Panc1 (cell line): ENCODE measurements around the gene NUDT3. TPM values are rescaled to one million over a fixed set of nuclear protein-coding genes. Genes with fewer than 3 reads are reported as not detected.

Source experiments
- ATAC-seq: fragments of 200-7000 bp; cut with Tn5 transposase; 2 replicates; pipeline ENCODE4 v1.9.1; 2020; ENCODE audit warnings: mild to moderate bottlenecking, moderate library complexity
- BruUV-seq: library from RNA; stranded (reverse); fragments of 400-500 nt; replicated peaks from 2 replicates; lab custom pipeline; 2021; lab: Mats Ljungman, UMichigan
- CTCF ChIA-PET: fragments of 300-600 bp; sonication (Branson Sonifier 250); formaldehyde crosslinking; loops from one replicate; lab custom pipeline; 2022; ENCODE audit warnings: antibody characterized with exemption; lab: Charles Lee
- POLR2A ChIA-PET: fragments of 300-600 bp; sonication (Branson Sonifier 250); formaldehyde crosslinking; loops from one replicate; lab custom pipeline; 2022; ENCODE audit warnings: antibody characterized with exemption; lab: Charles Lee
- DNase-seq: peaks from one replicate; pipeline ENCODE4 v3.0.0-alpha.2; 2010; ENCODE audit warnings: low read depth, low spot score
- H3K27ac ChIP-seq: 2 replicates; pipeline ENCODE4 v1.5.1; 2011; ENCODE audit warnings: mild to moderate bottlenecking, low read length, inconsistent platforms
- H3K27me3 ChIP-seq: fragments of 200-500 bp; sonication (Bioruptor generic); 2 replicates; pipeline ENCODE4 v1.6.0; 2014; ENCODE audit warnings: low read length, inconsistent platforms; ENCODE audit not compliant: control insufficient read depth, insufficient read depth
- H3K36me3 ChIP-seq: fragments of 200-500 bp; sonication (Bioruptor generic); 2 replicates; pipeline ENCODE4 v1.5.1; 2014; ENCODE audit warnings: inconsistent platforms, mild to moderate bottlenecking, low read length, moderate library complexity; ENCODE audit not compliant: control insufficient read depth, insufficient read depth
- H3K4me1 ChIP-seq: 2 replicates; pipeline ENCODE4 v1.5.1; 2011; ENCODE audit warnings: inconsistent platforms, mild to moderate bottlenecking, low read length, moderate library complexity; ENCODE audit not compliant: control insufficient read depth, insufficient read depth
- H3K4me3 ChIP-seq, 2 experiments: 2 replicates each; pipeline ENCODE4 v1.5.1; 2011 to 2012; ENCODE audit warnings: low read depth in 2 of 2, low read length in 2 of 2, mild to moderate bottlenecking in 2 of 2, inconsistent platforms in 1 of 2, moderate library complexity in 1 of 2
- H3K9me3 ChIP-seq: fragments of 200-500 bp; sonication (Bioruptor generic); 2 replicates; pipeline ENCODE4 v1.5.1; 2014; ENCODE audit warnings: low read depth, mild to moderate bottlenecking, inconsistent platforms, low read length, moderate library complexity; ENCODE audit not compliant: control insufficient read depth, insufficient read depth
- CTCF ChIP-seq: fragments of 450-650 bp; IDR thresholded peaks from 2 replicates; pipeline ENCODE4 v1.5.1; 2017; ENCODE audit warnings: mild to moderate bottlenecking
- POLR2AphosphoS5 ChIP-seq: IDR thresholded peaks from 2 replicates; pipeline ENCODE4 v1.6.1; 2012; ENCODE audit warnings: mild to moderate bottlenecking, low read depth, low read length, moderate library complexity
- SIN3A ChIP-seq: IDR thresholded peaks from 2 replicates; pipeline ENCODE4 v1.6.1; 2012; ENCODE audit warnings: low read depth, mild to moderate bottlenecking, low read length, moderate library complexity, borderline replicate concordance; ENCODE audit not compliant: insufficient read depth
- TCF7L2 ChIP-seq: IDR thresholded peaks from 2 replicates; pipeline ENCODE4 v1.6.1; 2011; ENCODE audit warnings: mild to moderate bottlenecking, low read depth, low read length, inconsistent platforms
- in situ Hi-C: cut with HindIII; loops from 2 replicates; pipeline ENCODE4 v1.10.0; 2016; ENCODE audit warnings: low sequenced_read_pairs, low pct_unique_long_range_greater_than_20kb
- intact Hi-C: fragments of 100-400 bp; cut with micrococcal nuclease; formaldehyde crosslinking; loops from one replicate; pipeline ENCODE4 v1.10.0; 2022; ENCODE audit not compliant: unreplicated experiment
- total RNA-seq: library from RNA; stranded (reverse); gene quantifications from one replicate; pipeline ENCODE4 v1.2.1, GENCODE V29; 2021; ENCODE audit not compliant: unreplicated experiment
- TF ChIP-seq, protein P1 (sequence below), 2 experiments: IDR thresholded peaks; 2 replicates each; pipeline ENCODE4 v1.6.1; 2011 to 2012; ENCODE audit warnings: low read depth in 2 of 2, control low read depth in 1 of 2, low read length in 1 of 2, mild to moderate bottlenecking in 1 of 2, moderate library complexity in 1 of 2; ENCODE audit not compliant: insufficient read depth in 1 of 2

The NUDT3 gene
- total RNA-seq, 1 experiment from 2014 or later: 25.9 TPM

DNA sequence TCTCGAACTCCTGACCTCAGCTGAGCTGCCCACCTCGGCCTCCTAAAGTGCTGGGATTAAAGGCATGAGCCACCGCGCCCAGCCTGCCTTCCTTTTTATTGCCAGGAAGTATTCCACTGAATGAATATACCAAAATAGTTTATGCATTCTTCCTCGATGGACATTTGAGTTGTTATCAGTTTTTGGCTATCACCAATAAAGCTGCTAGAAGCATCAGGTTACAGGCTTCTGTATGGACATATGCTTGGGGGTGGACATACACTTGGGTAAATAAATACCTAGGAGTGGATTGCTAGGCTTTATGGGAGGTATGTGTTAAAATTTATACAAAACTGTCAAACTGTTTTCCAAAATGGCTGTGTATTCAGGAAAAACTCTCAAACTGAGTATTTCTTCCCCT lies 43.4 kb upstream of the NUDT3 start:
- ChIA-PET CTCF (interaction anchor here (0.6 kb wide), 2 partner anchors 189 to 1718 kb away, joined by 3 read pairs; no protein-coding TSS in a partner anchor), POLR2A (interaction anchor here (0.6 kb wide), 1 partner anchor 65 kb away, joined by 4 read pairs; no protein-coding TSS in a partner anchor)
- no TSS peak for BruUV-seq
- in situ Hi-C loops: no loop called here
- H3K9me3 ChIP-seq: peaks cover 3% of the 10 kb centered on the region; the same call in 1 of the 2 replicates
- H3K27me3 ChIP-seq: no peaks in the 10 kb centered on the region
- TF ChIP-seq, protein P1, sequence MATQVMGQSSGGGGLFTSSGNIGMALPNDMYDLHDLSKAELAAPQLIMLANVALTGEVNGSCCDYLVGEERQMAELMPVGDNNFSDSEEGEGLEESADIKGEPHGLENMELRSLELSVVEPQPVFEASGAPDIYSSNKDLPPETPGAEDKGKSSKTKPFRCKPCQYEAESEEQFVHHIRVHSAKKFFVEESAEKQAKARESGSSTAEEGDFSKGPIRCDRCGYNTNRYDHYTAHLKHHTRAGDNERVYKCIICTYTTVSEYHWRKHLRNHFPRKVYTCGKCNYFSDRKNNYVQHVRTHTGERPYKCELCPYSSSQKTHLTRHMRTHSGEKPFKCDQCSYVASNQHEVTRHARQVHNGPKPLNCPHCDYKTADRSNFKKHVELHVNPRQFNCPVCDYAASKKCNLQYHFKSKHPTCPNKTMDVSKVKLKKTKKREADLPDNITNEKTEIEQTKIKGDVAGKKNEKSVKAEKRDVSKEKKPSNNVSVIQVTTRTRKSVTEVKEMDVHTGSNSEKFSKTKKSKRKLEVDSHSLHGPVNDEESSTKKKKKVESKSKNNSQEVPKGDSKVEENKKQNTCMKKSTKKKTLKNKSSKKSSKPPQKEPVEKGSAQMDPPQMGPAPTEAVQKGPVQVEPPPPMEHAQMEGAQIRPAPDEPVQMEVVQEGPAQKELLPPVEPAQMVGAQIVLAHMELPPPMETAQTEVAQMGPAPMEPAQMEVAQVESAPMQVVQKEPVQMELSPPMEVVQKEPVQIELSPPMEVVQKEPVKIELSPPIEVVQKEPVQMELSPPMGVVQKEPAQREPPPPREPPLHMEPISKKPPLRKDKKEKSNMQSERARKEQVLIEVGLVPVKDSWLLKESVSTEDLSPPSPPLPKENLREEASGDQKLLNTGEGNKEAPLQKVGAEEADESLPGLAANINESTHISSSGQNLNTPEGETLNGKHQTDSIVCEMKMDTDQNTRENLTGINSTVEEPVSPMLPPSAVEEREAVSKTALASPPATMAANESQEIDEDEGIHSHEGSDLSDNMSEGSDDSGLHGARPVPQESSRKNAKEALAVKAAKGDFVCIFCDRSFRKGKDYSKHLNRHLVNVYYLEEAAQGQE (IDR thresholded peaks at IDR 0.05; ENCODE audit: insufficient read depth in 1 of 2, low read depth in 2 of 2, low read length in 1 of 2): no peak
- TF ChIP-seq SIN3A: no peak
- no peak for TF ChIP-seq TCF7L2
- no peak for TF ChIP-seq CTCF
- no peak for TF ChIP-seq POLR2AphosphoS5
- H3K4me1 ChIP-seq: no peaks in the 10 kb centered on the region
- no peak overlapping the region for H3K27ac ChIP-seq
- DNase-seq (no peak), ATAC-seq (no peak)
- no peak overlapping the region for H3K4me3 ChIP-seq
- intact Hi-C loops: no loop called here
- no peaks in the 10 kb centered on the region for H3K36me3 ChIP-seq

DNA sequence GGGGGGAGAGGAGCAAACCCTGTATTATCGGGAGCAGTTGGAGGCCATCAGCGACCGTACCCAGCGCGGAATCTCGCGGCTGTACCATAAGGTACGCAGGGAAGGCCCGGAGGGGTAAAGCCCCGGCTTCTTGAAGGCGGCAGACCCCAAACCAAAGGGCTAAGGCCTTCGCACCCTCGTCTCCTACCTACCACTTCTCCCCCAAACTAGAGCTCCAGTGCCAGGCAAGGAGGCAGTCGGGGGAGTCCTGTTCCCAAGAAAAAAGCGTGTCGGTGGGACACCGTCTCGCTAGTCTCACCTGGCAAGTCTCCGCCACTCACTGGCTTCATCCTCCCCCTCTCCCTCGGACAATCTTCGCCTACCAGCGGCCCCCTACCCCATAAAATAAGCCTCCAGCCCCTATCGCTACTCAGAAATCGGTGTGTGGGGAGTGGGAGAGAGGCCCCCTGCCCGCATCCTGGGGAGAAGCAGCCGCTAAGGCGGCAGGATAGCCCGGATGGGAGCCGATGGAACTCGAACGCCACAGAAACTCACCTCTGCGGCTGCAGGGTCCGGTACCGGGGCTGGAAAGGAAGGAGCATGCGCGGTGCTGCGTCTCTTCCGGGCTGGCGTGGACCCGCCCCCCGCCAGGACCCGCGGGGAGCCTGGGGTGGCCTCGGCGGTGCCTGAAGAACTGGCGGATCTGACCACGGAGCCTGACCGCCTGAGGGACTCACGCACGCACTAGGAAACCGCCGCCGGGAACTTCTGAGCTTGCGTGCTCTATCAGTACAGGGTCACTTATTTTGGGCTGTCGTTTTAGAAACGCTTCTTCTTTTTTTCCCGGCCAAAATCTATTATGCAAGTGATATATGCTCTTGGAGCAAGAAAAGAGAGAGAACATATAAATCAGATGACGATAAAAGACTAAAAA lies 33.3 kb upstream of the NUDT3 start, which contains the start of gene RPS10:
Gene RPS10, minus strand, starts transcription at position 572 of the 913 bp plus-strand sequence. CDS start 848 bp downstream, outside the sequence.
- in situ Hi-C loops: no loop called here
- Histone ChIP-seq H3K4me1 (peaks cover 10% of the 10 kb centered on the region), H3K27ac (peak within 1 kb of the TSS; percentile 97), H3K27me3 (no peaks in the 10 kb centered on the region), H3K9me3 (peaks cover 3% of the 10 kb centered on the region; the same call in 1 of the 2 replicates), H3K36me3 (peaks cover 20% of the 10 kb centered on the region), H3K4me3 (peak within 1 kb of the TSS; percentile 95 to 100)
- intact Hi-C loops: no loop called here
- CTCF ChIA-PET: interaction anchor here (0.6 to 0.8 kb wide), 3 partner anchors 57 to 184 kb away, joined by 3 to 4 read pairs (median 4); no protein-coding TSS in a partner anchor
- DNase-seq (peak; percentile 60), ATAC-seq (peak; percentile 97)
- TF ChIP-seq POLR2AphosphoS5: peak; percentile 96
- no peak for TF ChIP-seq CTCF
- peak; percentile 51; the same call in 1 of the 2 replicates for TF ChIP-seq TCF7L2
- TF ChIP-seq, protein P1 (IDR thresholded peaks at IDR 0.05; ENCODE audit: insufficient read depth in 1 of 2, low read depth in 2 of 2, low read length in 1 of 2): no peak
- TF ChIP-seq SIN3A: 0 out of 2 replicates have a peak, but pooled peaks have one; percentile 29
- POLR2A ChIA-PET: interaction anchor here (0.5 to 0.7 kb wide), 4 partner anchors 21 to 356 kb away, joined by 3 to 15 read pairs (median 8); no protein-coding TSS in a partner anchor
- BruUV-seq: no TSS peak
